ENCODE measurements around the gene SLC37A4. TPM values are rescaled to one million over a fixed set of nuclear protein-coding genes. Genes with fewer than 3 reads are reported as not detected.
A peak's percentile ranks its signal among the peaks of the same experiment; 100 is the strongest.
"Not testable (repeated sequence)": the region's sequence is repeated elsewhere in the genome, so short reads cannot be mapped to it uniquely, and the experiment has no call there.

The SLC37A4 gene
- total RNA-seq, 2 experiments from 2014 or later: 14.8 to 16.6 TPM

GRCh38 chr11:119019996-119020395 lies 10.7 kb downstream of the SLC37A4 start:
- ChIA-PET POLR2A (interaction anchor here (1.2 kb wide), 1 partner anchor 22 kb away, joined by 3 read pairs; the partner anchor contains the start of gene CENATAC), CTCF (ENCODE audit: unreplicated experiment) (no interaction called here)
- peaks cover 29% of the 10 kb centered on the region; the same call in 1 of the 2 replicates for H4K20me1 ChIP-seq (ENCODE audit: insufficient read depth, low read length)
- TF ChIP-seq, protein P1, sequence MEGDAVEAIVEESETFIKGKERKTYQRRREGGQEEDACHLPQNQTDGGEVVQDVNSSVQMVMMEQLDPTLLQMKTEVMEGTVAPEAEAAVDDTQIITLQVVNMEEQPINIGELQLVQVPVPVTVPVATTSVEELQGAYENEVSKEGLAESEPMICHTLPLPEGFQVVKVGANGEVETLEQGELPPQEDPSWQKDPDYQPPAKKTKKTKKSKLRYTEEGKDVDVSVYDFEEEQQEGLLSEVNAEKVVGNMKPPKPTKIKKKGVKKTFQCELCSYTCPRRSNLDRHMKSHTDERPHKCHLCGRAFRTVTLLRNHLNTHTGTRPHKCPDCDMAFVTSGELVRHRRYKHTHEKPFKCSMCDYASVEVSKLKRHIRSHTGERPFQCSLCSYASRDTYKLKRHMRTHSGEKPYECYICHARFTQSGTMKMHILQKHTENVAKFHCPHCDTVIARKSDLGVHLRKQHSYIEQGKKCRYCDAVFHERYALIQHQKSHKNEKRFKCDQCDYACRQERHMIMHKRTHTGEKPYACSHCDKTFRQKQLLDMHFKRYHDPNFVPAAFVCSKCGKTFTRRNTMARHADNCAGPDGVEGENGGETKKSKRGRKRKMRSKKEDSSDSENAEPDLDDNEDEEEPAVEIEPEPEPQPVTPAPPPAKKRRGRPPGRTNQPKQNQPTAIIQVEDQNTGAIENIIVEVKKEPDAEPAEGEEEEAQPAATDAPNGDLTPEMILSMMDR (conservative IDR thresholded peaks at IDR 0.05; ENCODE audit: low read length): no peak
- no peak for TF ChIP-seq EZH2phosphoT487 (IDR thresholded peaks at IDR 0.05; ENCODE audit: borderline replicate concordance, low read depth, low read length)
- H3K79me2 ChIP-seq (ENCODE audit: insufficient read depth, low read depth, low read length): peaks cover 70% of the 10 kb centered on the region
- no TSS peak for BruUV-seq (replicated peaks)
- no peaks in the 10 kb centered on the region for H3K9me2 ChIP-seq (ENCODE audit: insufficient read depth, low read length)
- H3K4me3 ChIP-seq (ENCODE audit: low read depth, low read length, poor library complexity, severe bottlenecking): peak overlapping the region; percentile 81
- DNase-seq (ENCODE audit: low spot score): no peak
- H3K4me2 ChIP-seq (ENCODE audit: low read length): peak overlapping the region; percentile 84
- H2AFZ ChIP-seq (ENCODE audit: low read length): no peak overlapping the region
- intact Hi-C loops (cut with micrococcal nuclease; ENCODE audit: unreplicated experiment): loop anchor here (2.0 kb wide), 2 partner anchors 75 to 83 kb away; a partner anchor contains a TSS
- peaks cover 29% of the 10 kb centered on the region for H3K4me1 ChIP-seq (ENCODE audit: insufficient read depth, low read length, poor library complexity, severe bottlenecking)
- no peaks in the 10 kb centered on the region for H3K9me3 ChIP-seq (ENCODE audit: low read length)
- peaks cover 82% of the 10 kb centered on the region for H3K36me3 ChIP-seq (ENCODE audit: insufficient read depth, low read length)
- no peak overlapping the region for H3K27ac ChIP-seq (ENCODE audit: low read depth, low read length, poor library complexity, severe bottlenecking)

- peaks cover 69% of the 10 kb centered on the region for H3K79me2 ChIP-seq (ENCODE audit: insufficient read depth, low read depth, low read length)
- peak within 1 kb of the TSS; percentile 81 for H3K4me3 ChIP-seq (ENCODE audit: low read depth, low read length, poor library complexity, severe bottlenecking)
- H3K9me3 ChIP-seq (ENCODE audit: low read length): no peaks in the 10 kb centered on the region
- H2AFZ ChIP-seq (ENCODE audit: low read length): peak within 1 kb of the TSS; percentile 65
- H4K20me1 ChIP-seq (ENCODE audit: insufficient read depth, low read length): peaks cover 29% of the 10 kb centered on the region; the same call in 1 of the 2 replicates
- no TSS peak for BruUV-seq (replicated peaks)
- H3K4me1 ChIP-seq (ENCODE audit: insufficient read depth, low read length, poor library complexity, severe bottlenecking): peaks cover 29% of the 10 kb centered on the region
- TF ChIP-seq, protein P1 (conservative IDR thresholded peaks at IDR 0.05; ENCODE audit: low read length): no peak
- no peak for TF ChIP-seq EZH2phosphoT487 (IDR thresholded peaks at IDR 0.05; ENCODE audit: borderline replicate concordance, low read depth, low read length)
- intact Hi-C loops (cut with micrococcal nuclease; ENCODE audit: unreplicated experiment): loop anchor here (1.0 to 2.0 kb wide), 4 partner anchors 20 to 84 kb away; partner anchors contain the start of genes CENATAC and HYOU1
- ChIA-PET CTCF (ENCODE audit: unreplicated experiment) (interaction anchor here (0.5 to 0.6 kb wide), 2 partner anchors 82 to 133 kb away, joined by 3 to 5 read pairs; no protein-coding TSS in a partner anchor), POLR2A (interaction anchor here (0.7 to 1.4 kb wide), 7 partner anchors 8 to 40 kb away, joined by 3 to 12 read pairs (median 4); partner anchors contain the start of gene CENATAC)
- peak within 1 kb of the TSS; percentile 84 for H3K4me2 ChIP-seq (ENCODE audit: low read length)
- DNase-seq (ENCODE audit: low spot score): peak; percentile 97
- H3K9me2 ChIP-seq (ENCODE audit: insufficient read depth, low read length): no peaks in the 10 kb centered on the region
- H3K27ac ChIP-seq (ENCODE audit: low read depth, low read length, poor library complexity, severe bottlenecking): peak within 1 kb of the TSS; percentile 90
- H3K36me3 ChIP-seq (ENCODE audit: insufficient read depth, low read length): peaks cover 81% of the 10 kb centered on the region
These were observed 12.4 kb downstream of the SLC37A4 start, which contains the start of the genes RPS25 and TRAPPC4 for GRCh38 chr11:119018074-119018938. TSS of gene RPS25 (minus strand) at chr11:119018343. CDS start at chr11:119018284, 59 bp downstream. TSS of gene TRAPPC4 (plus strand) at chr11:119018766. CDS start at chr11:119018796, 30 bp downstream.

GRCh38 chr11:119017377-119017776 lies 13.3 kb downstream of the SLC37A4 start:
- Histone ChIP-seq H3K79me2 (ENCODE audit: insufficient read depth, low read depth, low read length) (peaks cover 69% of the 10 kb centered on the region), H3K4me2 (ENCODE audit: low read length) (peak overlapping the region; percentile 84), H3K27ac (ENCODE audit: low read depth, low read length, poor library complexity, severe bottlenecking) (peak overlapping the region; percentile 90), H3K4me3 (ENCODE audit: low read depth, low read length, poor library complexity, severe bottlenecking) (peak overlapping the region; percentile 81), H4K20me1 (ENCODE audit: insufficient read depth, low read length) (peaks cover 29% of the 10 kb centered on the region; the same call in 1 of the 2 replicates), H3K36me3 (ENCODE audit: insufficient read depth, low read length) (peaks cover 80% of the 10 kb centered on the region), H3K4me1 (ENCODE audit: insufficient read depth, low read length, poor library complexity, severe bottlenecking) (peaks cover 29% of the 10 kb centered on the region)
- BruUV-seq (replicated peaks); H2AFZ ChIP-seq (ENCODE audit: low read length); H3K9me2 ChIP-seq (ENCODE audit: insufficient read depth, low read length); CTCF ChIA-PET (ENCODE audit: unreplicated experiment); DNase-seq (ENCODE audit: low spot score); intact Hi-C loops (cut with micrococcal nuclease; ENCODE audit: unreplicated experiment); H3K9me3 ChIP-seq (ENCODE audit: low read length): not testable (repeated sequence)
- POLR2A ChIA-PET: interaction anchor here (1.1 kb wide), 1 partner anchor 19 kb away, joined by 4 read pairs; no protein-coding TSS in a partner anchor
